ENCODE results near the gene CYTH3.

The CYTH3 gene

DNA sequence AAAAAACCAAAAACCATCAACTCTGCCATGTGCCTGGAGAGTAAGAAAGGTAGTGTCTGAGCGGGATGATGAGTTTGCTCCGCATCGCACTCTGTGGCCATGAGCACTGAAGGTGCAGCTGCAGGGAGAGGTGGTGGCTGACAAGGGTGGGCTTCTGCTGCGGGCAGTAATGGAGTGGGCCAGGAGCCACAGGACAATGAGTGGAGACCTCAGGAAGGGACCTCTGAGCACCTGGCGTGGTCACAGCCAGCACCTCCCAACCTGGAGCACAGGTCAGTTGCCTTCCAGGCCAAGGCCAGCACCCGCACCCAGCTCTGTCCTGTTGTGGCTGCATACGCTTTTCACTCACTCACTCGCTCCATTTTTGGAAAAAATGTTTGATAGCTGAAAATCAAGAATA lies 125.8 kb downstream of the CYTH3 start:
- no peak for DNase-seq

- no peak for DNase-seq
These were observed 128.4 kb downstream of the CYTH3 start for GRCh38 chr7:6143997-6144396.

GRCh38 chr7:6142871-6143380 lies 129.5 kb downstream of the CYTH3 start:
- DNase-seq = no peak

DNA sequence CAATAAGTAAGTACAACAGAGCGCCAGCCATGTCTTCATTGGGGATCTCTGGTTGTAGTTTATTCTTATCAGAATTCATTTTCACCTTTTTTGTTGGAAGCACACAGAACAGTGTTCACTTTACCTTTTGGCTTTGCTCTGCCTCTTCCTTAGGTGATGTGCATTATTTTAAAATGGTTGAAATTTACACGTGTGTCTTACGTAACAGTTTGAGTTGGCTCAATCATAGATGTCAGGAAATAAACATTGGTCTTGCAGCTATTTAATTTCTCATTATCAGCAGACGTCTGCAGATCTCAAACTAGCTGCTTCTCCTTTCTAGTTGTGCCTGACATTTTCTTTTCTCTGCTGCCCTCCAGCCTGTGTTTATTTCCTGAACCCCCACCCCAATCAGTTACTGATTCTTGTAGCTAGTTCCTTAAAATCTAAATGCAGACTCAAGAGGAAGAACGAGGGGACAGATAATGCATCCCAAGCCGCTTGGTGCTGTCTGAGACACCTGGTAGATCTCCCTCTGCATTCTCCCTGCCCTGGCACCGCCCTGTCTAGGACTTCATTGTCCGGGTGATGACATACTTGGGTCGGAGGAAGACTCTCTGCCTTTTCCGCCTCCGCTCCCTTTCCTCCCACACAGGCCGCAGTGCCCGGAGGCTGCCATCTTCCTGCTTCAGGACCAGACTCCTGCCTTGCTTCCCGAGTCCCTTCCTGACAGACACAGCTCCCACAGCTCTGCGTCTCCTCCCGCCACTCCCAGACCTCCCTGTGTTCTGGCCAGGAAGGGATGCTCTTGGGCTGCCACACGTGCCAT lies 133.0 kb downstream of the CYTH3 start:
- DNase-seq = no peak

- DNase-seq = no peak
These were observed 135.9 kb downstream of the CYTH3 start for GRCh38 chr7:6136475-6136874.

DNA sequence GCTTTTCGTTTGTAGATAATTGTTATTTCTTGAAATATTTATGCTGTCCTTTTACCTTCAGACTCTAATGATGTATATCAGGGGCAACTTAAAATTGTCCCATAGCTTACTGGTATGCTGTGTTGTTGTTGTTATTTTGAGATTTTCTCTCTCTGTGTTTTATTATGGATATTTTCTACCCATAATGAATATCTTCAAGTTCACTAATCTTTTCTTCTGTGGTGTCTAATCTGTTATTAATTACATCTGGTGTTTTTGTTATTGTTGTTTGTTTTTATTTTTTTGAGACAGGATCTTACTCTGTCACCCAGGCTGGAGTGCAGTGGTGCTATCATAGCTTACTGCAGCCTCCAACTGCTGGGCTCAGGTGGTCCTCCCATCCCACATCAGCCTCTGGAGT lies 139.2 kb downstream of the CYTH3 start:
- DNase-seq = no peak

GRCh38 chr7:6130007-6130587 lies 142.3 kb downstream of the CYTH3 start:
- DNase-seq = no peak

GRCh38 chr7:6128205-6128604 lies 144.2 kb downstream of the CYTH3 start:
- no peak for DNase-seq

DNA sequence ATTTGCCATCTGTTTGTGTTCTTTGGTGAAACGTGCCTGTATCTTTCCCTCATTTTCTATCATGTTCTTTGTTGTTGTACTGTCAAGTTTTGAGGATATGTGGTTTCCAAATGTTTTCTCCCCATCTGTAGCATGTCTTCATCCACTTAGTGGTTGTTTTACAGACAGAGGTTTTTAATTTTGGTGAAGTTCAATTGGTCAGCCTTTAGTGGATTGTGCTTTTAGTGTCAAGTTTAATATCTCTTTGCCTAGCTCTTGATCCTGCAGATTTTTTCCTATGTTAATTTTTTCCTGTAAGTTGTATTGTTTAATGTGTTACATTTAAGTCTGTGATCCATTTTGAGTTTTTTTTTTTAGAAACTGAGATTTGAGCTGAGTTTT lies 145.3 kb downstream of the CYTH3 start:
- no peak for DNase-seq

- no peak for DNase-seq
These were observed 148.6 kb downstream of the CYTH3 start for GRCh38 chr7:6123843-6124242.

GRCh38 chr7:6121141-6121540 lies 151.3 kb downstream of the CYTH3 start:
- peak in 1 of 5 donors; percentile 16 for DNase-seq

GRCh38 chr7:6117533-6117932 lies 154.9 kb downstream of the CYTH3 start:
- peak in 1 of 5 donors; percentile 41 for DNase-seq

DNA sequence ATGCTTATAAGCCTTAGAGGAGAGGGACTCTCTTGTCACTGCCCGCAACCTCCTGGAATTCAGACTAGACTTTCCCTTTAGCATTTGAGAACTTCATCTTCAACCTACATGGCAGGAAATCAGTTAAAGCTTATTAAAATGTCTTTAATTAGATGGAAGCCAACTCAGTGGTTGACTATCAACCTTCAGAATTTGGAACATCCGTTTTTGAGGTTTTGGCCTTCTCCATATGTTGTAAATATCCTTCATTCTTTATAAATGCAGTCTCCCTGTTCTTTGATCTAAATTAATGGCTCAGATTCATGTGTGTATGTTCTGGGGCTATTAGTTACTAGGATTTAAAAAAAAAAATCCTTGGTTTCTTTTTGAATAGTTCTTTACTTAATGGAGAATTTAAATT lies 156.2 kb downstream of the CYTH3 start:
- DNase-seq = no peak

Measured in T-helper 1 cell (primary cell).